ENCODE measurements around the gene JAG2. TPM values are rescaled to one million over a fixed set of nuclear protein-coding genes. Genes with fewer than 3 reads are reported as not detected.

Gene JAG2
- total RNA-seq, 1 donor from 2014 or later, result 3.8 TPM

DNA sequence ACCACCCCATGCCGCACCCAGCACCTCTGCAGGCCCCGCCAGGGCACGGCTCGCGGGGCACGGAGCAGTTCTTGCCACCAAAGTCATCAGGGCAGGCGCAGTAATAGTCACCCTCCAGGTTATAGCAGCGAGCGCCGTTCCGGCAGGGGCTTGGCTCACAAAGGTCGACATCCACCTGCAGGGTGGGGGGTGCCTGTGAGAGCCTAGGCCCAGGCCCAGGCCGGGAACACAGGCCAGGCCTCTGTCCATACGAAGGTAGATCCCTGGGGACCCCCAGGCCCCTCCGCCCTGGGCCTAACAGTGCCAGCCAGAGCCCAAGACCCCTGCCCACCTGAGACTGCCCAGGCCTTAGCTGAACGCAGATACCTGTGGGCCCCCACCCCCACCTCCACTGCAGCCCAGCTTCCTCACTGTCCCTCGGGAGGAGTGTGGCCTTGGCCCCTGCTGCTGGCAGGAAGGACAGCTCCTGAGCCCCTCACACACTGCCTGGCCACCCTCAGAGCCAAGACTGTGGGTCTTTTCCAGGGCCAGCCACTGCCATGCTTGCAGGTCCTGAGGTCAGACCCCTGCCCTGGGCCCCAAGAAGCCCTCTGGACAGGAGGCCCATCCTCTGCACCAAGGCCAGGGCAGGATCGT lies 19.3 kb downstream of the JAG2 start:
- DNase-seq (ENCODE audit: low spot score, unreplicated experiment), result no peak
- H3K27ac Mint-ChIP-seq, result no peak overlapping the region
- TF ChIP-seq, protein P1, sequence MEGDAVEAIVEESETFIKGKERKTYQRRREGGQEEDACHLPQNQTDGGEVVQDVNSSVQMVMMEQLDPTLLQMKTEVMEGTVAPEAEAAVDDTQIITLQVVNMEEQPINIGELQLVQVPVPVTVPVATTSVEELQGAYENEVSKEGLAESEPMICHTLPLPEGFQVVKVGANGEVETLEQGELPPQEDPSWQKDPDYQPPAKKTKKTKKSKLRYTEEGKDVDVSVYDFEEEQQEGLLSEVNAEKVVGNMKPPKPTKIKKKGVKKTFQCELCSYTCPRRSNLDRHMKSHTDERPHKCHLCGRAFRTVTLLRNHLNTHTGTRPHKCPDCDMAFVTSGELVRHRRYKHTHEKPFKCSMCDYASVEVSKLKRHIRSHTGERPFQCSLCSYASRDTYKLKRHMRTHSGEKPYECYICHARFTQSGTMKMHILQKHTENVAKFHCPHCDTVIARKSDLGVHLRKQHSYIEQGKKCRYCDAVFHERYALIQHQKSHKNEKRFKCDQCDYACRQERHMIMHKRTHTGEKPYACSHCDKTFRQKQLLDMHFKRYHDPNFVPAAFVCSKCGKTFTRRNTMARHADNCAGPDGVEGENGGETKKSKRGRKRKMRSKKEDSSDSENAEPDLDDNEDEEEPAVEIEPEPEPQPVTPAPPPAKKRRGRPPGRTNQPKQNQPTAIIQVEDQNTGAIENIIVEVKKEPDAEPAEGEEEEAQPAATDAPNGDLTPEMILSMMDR (IDR thresholded peaks at IDR 0.05; ENCODE audit: unreplicated experiment), result no peak

DNA sequence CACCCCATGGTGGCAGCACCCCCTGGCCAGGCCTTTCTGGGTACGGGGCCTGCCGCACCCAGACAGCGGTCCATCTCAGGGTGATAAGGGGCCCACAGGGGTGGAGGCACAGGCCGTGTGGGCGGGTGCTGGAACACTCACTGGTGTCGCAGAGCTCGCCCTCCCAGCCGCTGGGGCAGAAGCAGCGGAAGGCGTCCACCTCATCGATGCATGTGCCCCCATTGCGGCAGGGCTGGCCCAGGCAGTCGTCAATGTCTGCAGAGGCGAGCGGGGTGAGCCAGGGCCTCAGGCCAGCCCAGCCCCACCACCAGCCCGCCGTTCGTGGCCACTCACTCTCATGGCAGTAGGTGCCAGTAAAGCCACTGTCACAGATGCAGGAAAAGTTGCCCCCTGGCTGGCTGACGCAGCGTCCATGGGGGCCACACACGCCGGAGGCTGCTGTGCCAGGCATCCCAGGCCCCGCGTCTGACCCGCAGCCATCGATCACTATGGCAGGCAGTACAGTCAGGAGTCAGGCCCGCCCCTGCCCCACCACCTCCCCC lies 19.9 kb downstream of the JAG2 start:
- no peak overlapping the region for H3K27ac Mint-ChIP-seq
- no peaks in the 10 kb centered on the region for H3K4me1 Mint-ChIP-seq (ENCODE audit: low read depth)

More for the DNA sequence above, 19.3 kb downstream of the JAG2 start:
- H3K4me1 Mint-ChIP-seq (ENCODE audit: low read depth), result no peaks in the 10 kb centered on the region
- H3K4me3 Mint-ChIP-seq (ENCODE audit: low read depth), result no peak overlapping the region
- H3K27me3 Mint-ChIP-seq, result no peaks in the 10 kb centered on the region
- H3K36me3 Mint-ChIP-seq (ENCODE audit: insufficient read depth), result no peaks in the 10 kb centered on the region
- H3K9me3 Mint-ChIP-seq (ENCODE audit: low read depth), result no peaks in the 10 kb centered on the region

DNA sequence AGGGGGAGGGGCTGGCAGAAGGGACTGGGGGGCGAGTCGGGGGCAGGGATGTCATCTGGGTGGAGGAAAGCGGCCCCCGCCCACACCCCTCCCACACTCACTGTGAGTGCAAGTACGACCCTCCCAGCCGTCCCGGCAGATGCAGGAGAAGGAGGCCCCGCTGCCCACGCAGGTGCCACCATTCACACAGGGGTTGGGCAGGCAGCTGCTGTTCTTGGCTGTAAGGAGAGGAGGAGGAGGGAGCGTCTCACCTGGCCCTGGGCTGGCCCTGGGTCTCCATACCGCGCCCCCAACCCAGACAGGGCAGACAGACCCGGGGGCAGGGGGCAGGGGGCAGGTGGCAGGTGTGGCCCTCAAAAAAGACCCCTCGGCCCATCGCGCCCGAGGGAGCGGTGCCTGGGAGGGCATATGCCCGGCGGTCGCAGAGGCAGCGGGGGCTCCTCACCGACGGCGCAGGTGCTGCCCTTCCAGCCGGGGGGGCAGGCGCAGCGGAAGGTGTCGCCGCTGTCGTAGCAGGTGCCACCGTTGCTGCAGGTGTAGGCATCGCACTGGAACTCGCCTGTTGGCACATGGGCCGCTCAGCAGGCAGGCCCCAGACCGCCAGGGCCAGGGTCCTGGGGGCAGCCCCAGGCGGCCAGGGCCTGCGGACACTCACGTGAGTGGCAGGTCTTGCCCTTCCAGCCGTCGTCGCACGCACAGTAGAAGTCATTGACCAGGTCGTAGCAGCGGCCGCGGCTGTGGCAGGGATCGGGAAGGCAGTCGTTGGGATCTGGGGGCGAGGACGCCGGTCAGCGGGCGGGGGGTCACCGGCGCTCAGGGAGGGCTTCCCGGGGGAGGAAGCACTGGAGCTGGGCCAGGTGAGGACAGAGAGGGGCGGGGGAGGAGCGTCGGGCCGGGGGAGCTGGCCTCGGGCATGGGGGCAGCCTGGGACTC lies 20.6 kb downstream of the JAG2 start:
- H3K4me3 Mint-ChIP-seq (ENCODE audit: low read depth), result no peak overlapping the region
- TF ChIP-seq, protein P1 (IDR thresholded peaks at IDR 0.05; ENCODE audit: unreplicated experiment), result no peak
- no peak overlapping the region for H3K27ac Mint-ChIP-seq
- no peak for DNase-seq (ENCODE audit: low spot score, unreplicated experiment)
- H3K27me3 Mint-ChIP-seq, result no peaks in the 10 kb centered on the region
- no peaks in the 10 kb centered on the region for H3K4me1 Mint-ChIP-seq (ENCODE audit: low read depth)
- no peaks in the 10 kb centered on the region for H3K9me3 Mint-ChIP-seq (ENCODE audit: low read depth)
- H3K36me3 Mint-ChIP-seq (ENCODE audit: insufficient read depth), result no peaks in the 10 kb centered on the region

More for the DNA sequence above, 19.9 kb downstream of the JAG2 start:
- no peak for DNase-seq (ENCODE audit: low spot score, unreplicated experiment)
- TF ChIP-seq, protein P1 (IDR thresholded peaks at IDR 0.05; ENCODE audit: unreplicated experiment), result no peak
- Mint-ChIP-seq H3K4me3 (ENCODE audit: low read depth) (no peak overlapping the region), H3K27me3 (no peaks in the 10 kb centered on the region), H3K36me3 (ENCODE audit: insufficient read depth) (no peaks in the 10 kb centered on the region), H3K9me3 (ENCODE audit: low read depth) (no peaks in the 10 kb centered on the region)

DNA sequence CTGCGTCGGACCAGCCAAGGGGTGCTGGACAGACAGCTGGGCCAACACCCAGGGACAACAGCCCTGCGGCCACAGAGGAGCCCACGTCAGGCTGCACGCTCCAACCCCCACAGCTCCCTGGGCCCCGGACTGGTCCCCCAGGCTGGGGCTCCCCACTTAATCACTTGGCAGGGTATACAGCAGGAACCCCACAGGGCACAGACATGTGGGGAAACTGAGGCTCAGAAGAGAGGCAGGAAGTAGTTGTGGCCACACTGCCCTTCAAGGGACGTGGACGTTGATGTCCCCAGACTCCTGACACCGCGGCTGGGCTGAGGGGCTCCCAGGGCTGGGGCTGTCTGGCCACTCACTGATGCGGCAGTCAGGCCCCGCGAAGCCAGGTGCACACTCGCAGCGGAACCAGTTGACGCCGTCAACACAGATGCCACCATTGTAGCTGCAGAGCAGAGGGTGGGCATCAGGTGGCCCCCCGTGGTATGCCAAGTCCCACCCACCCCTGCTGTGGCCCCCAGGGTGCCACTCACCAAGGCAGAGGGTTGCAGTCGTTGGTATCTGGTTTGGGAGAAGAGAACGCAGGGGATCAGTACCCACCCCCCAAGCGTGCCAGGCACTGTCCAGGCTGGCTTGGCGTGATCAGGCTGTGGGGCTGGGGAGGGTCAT lies 21.5 kb downstream of the JAG2 start:
- DNase-seq (ENCODE audit: low spot score, unreplicated experiment), result no peak

More for the DNA sequence above, 21.5 kb downstream of the JAG2 start:
- no peaks in the 10 kb centered on the region for H3K9me3 Mint-ChIP-seq (ENCODE audit: low read depth)
- H3K4me3 Mint-ChIP-seq (ENCODE audit: low read depth), result no peak overlapping the region
- H3K27me3 Mint-ChIP-seq, result no peaks in the 10 kb centered on the region
- TF ChIP-seq, protein P1 (IDR thresholded peaks at IDR 0.05; ENCODE audit: unreplicated experiment), result no peak
- no peak overlapping the region for H3K27ac Mint-ChIP-seq
- H3K36me3 Mint-ChIP-seq (ENCODE audit: insufficient read depth), result peaks cover 1% of the 10 kb centered on the region
- no peaks in the 10 kb centered on the region for H3K4me1 Mint-ChIP-seq (ENCODE audit: low read depth)
